Measurements from ENCODE around the gene B4GALT3. TPM values are rescaled to one million over a fixed set of nuclear protein-coding genes. Genes with fewer than 3 reads are reported as not detected.
A peak's percentile ranks its signal among the peaks of the same experiment; 100 is the strongest.

B4GALT3 gene
- total and polyA plus RNA-seq, 9 of the 15 experiments (the other 6 are each of a cell fraction or from before 2014, with no cell fraction given) = 31.2 to 103 (median 46.1) TPM

DNA sequence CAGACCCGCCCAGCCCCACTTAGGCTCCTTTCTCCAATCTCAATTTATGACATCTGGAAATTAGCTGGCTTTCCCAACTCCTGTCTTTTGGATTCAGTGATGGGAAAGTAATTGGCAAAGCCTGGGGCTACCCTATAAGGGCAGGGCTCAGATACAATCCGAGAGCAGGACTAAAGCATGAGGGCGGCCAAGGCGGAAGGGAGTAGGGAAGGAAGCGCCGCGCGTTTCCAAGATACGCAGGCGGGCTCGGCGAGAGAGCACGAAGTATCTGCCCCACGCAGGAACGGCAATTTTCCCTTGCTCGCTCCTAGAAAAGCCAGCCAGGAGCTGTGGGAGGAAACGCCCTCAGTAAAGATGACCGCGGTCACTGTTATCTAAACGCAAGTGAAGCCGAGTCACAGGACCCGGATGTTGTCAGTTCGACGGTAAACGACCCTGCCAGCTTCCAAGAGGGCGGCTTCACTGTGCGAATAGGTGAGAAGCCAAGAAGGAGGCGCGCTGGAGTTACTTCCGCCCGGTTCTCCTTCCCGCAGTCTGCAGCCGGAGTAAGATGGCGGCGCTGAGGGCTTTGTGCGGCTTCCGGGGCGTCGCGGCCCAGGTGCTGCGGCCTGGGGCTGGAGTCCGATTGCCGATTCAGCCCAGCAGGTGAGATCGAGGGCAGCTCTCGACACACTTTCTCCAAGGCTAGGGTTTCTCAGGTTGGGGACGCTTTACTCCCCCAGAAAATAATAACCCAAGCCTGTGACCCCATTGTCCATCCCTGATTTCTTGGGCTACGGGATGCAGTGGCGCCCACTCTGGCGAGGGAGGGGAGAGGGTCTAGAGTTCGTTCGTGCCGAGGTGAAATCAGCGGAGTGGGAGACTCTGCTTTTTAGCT is 24.8 kb upstream of the B4GALT3 start, which contains the start of gene NDUFS2 (continued):
- TF ChIP-seq, protein P1, sequence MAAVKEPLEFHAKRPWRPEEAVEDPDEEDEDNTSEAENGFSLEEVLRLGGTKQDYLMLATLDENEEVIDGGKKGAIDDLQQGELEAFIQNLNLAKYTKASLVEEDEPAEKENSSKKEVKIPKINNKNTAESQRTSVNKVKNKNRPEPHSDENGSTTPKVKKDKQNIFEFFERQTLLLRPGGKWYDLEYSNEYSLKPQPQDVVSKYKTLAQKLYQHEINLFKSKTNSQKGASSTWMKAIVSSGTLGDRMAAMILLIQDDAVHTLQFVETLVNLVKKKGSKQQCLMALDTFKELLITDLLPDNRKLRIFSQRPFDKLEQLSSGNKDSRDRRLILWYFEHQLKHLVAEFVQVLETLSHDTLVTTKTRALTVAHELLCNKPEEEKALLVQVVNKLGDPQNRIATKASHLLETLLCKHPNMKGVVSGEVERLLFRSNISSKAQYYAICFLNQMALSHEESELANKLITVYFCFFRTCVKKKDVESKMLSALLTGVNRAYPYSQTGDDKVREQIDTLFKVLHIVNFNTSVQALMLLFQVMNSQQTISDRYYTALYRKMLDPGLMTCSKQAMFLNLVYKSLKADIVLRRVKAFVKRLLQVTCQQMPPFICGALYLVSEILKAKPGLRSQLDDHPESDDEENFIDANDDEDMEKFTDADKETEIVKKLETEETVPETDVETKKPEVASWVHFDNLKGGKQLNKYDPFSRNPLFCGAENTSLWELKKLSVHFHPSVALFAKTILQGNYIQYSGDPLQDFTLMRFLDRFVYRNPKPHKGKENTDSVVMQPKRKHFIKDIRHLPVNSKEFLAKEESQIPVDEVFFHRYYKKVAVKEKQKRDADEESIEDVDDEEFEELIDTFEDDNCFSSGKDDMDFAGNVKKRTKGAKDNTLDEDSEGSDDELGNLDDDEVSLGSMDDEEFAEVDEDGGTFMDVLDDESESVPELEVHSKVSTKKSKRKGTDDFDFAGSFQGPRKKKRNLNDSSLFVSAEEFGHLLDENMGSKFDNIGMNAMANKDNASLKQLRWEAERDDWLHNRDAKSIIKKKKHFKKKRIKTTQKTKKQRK (IDR thresholded peaks at IDR 0.05; ENCODE audit: borderline replicate concordance, low read depth, low read length) = no peak
- no peak for TF ChIP-seq COPS2 (conservative IDR thresholded peaks at IDR 0.05)
- TF ChIP-seq HMG20A (CRISPR knock-in tag; conservative IDR thresholded peaks at IDR 0.05) = no peak
- TF ChIP-seq GABPA (tag; conservative IDR thresholded peaks at IDR 0.05; ENCODE audit: low read depth) = peak; percentile 97
- no peak for TF ChIP-seq HMG20B (CRISPR knock-in tag; IDR thresholded peaks at IDR 0.05)
- TF ChIP-seq XRCC3 (IDR thresholded peaks at IDR 0.05) = no peak
- TF ChIP-seq TCF7 (IDR thresholded peaks at IDR 0.05; ENCODE audit: borderline replicate concordance) = 0 out of 2 replicates have a peak, but pooled peaks have one; percentile 26
- no peak for TF ChIP-seq PCBP2 (IDR thresholded peaks at IDR 0.05; ENCODE audit: low read depth, low read length, poor library complexity, severe bottlenecking)
- peak; percentile 39; the same call in 1 of the 2 replicates for TF ChIP-seq ZNF12 (CRISPR knock-in tag; IDR thresholded peaks at IDR 0.05)
- TF ChIP-seq ZNF282 (CRISPR knock-in tag; IDR thresholded peaks at IDR 0.05) = no peak
- TF ChIP-seq POLR2A (conservative IDR thresholded peaks at IDR 0.05) = peak; percentile 91
- 0 out of 2 replicates have a peak, but pooled peaks have one; percentile 61 for TF ChIP-seq ZNF764 (CRISPR knock-in tag; IDR thresholded peaks at IDR 0.05; ENCODE audit: low read depth)
- TF ChIP-seq ELF2 (CRISPR knock-in tag; IDR thresholded peaks at IDR 0.05) = peak; percentile 98
- no peak for TF ChIP-seq CEBPG (CRISPR knock-in tag; IDR thresholded peaks at IDR 0.05)
- no peak for TF ChIP-seq CEBPG (tag; conservative IDR thresholded peaks at IDR 0.05 in 1 of 2, IDR thresholded peaks at IDR 0.05 in 1 of 2)
- TF ChIP-seq ZNF197 (CRISPR knock-in tag; IDR thresholded peaks at IDR 0.05; ENCODE audit: low read depth) = peak; percentile 82
- no peak for TF ChIP-seq IRF2 (CRISPR knock-in tag; IDR thresholded peaks at IDR 0.05)
- TF ChIP-seq ZNF785 (CRISPR knock-in tag; IDR thresholded peaks at IDR 0.05) = no peak
- TF ChIP-seq GATAD2B (IDR thresholded peaks at IDR 0.05; ENCODE audit: borderline replicate concordance) = peak; percentile 58; the same call in 1 of the 2 replicates
- TF ChIP-seq, protein P2, sequence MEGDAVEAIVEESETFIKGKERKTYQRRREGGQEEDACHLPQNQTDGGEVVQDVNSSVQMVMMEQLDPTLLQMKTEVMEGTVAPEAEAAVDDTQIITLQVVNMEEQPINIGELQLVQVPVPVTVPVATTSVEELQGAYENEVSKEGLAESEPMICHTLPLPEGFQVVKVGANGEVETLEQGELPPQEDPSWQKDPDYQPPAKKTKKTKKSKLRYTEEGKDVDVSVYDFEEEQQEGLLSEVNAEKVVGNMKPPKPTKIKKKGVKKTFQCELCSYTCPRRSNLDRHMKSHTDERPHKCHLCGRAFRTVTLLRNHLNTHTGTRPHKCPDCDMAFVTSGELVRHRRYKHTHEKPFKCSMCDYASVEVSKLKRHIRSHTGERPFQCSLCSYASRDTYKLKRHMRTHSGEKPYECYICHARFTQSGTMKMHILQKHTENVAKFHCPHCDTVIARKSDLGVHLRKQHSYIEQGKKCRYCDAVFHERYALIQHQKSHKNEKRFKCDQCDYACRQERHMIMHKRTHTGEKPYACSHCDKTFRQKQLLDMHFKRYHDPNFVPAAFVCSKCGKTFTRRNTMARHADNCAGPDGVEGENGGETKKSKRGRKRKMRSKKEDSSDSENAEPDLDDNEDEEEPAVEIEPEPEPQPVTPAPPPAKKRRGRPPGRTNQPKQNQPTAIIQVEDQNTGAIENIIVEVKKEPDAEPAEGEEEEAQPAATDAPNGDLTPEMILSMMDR (IDR thresholded peaks at IDR 0.05 in 2 of 3, conservative IDR thresholded peaks at IDR 0.05 in 1 of 3; ENCODE audit: insufficient read depth in 2 of 3, low read depth in 1 of 3, low read length in 3 of 3) = peak in 1 of 3 experiments; percentile 35; a peak in 2 of 6 replicates
- 0 out of 2 replicates have a peak, but pooled peaks have one; percentile 8 for TF ChIP-seq SMARCC2 (IDR thresholded peaks at IDR 0.05; ENCODE audit: low read depth)
- TF ChIP-seq, protein P3, sequence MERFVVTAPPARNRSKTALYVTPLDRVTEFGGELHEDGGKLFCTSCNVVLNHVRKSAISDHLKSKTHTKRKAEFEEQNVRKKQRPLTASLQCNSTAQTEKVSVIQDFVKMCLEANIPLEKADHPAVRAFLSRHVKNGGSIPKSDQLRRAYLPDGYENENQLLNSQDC (CRISPR knock-in tag; IDR thresholded peaks at IDR 0.05) = no peak

Data from K562 (cell line).